PC-9 (cell line): ENCODE measurements around the gene MT1HL1.

Experiments used
- EZH2 ChIP-seq: fragments of 200-600 bp; sonication (generic); IDR thresholded peaks from 2 replicates; pipeline ENCODE4 v1.8.0; 2017; ENCODE audit warnings: antibody characterized with exemption, low read depth
- TF ChIP-seq, protein P1 (sequence below): fragments of 200-600 bp; sonication (generic); conservative IDR thresholded peaks from 2 replicates; pipeline ENCODE4 v1.6.1; 2017; ENCODE audit warnings: mixed run types, antibody characterized with exemption, mild to moderate bottlenecking, moderate library complexity

DNA sequence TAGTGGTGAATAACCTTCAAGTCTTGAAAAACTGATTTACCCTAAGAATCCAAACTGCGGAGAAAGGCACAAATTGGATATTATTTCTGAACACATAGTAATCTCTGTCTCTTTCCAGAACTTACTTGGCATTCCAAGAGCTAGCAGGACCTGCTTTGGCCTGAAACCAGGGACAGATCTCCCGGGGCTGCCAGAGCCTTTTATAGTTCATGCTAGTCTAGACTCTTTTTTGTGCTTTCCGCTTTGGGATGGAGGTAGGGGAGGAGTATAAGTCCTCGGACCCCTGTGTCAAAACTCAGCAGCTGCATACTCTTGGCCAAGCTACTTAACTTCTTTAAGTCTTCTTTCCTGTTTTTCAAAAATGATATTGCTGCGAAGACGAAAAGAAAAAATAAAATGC lies 34.0 kb upstream of the MT1HL1 start:
- TF ChIP-seq, protein P1, sequence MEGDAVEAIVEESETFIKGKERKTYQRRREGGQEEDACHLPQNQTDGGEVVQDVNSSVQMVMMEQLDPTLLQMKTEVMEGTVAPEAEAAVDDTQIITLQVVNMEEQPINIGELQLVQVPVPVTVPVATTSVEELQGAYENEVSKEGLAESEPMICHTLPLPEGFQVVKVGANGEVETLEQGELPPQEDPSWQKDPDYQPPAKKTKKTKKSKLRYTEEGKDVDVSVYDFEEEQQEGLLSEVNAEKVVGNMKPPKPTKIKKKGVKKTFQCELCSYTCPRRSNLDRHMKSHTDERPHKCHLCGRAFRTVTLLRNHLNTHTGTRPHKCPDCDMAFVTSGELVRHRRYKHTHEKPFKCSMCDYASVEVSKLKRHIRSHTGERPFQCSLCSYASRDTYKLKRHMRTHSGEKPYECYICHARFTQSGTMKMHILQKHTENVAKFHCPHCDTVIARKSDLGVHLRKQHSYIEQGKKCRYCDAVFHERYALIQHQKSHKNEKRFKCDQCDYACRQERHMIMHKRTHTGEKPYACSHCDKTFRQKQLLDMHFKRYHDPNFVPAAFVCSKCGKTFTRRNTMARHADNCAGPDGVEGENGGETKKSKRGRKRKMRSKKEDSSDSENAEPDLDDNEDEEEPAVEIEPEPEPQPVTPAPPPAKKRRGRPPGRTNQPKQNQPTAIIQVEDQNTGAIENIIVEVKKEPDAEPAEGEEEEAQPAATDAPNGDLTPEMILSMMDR = no peak
- TF ChIP-seq EZH2 = no peak
